ENCODE measurements around the gene COX17.

COX17 gene

GRCh38 chr3:119624002-119624720 lies 53.0 kb downstream of the COX17 start:
- no peak for TF ChIP-seq CTCF (IDR thresholded peaks at IDR 0.05; ENCODE audit: unreplicated experiment in 3 of 3)

GRCh38 chr3:119620899-119621298 lies 56.3 kb downstream of the COX17 start:
- H3K27me3 Mint-ChIP-seq (ENCODE audit: low read depth), result peaks cover 5% of the 10 kb centered on the region
- H3K4me1 Mint-ChIP-seq, result no peaks in the 10 kb centered on the region
- no peaks in the 10 kb centered on the region for H3K36me3 Mint-ChIP-seq (ENCODE audit: low read depth)
- H3K9me3 Mint-ChIP-seq, result peaks cover 3% of the 10 kb centered on the region
- H3K4me3 Mint-ChIP-seq, result no peak overlapping the region
- no peak overlapping the region for H3K27ac Mint-ChIP-seq
- no peak for TF ChIP-seq CTCF (IDR thresholded peaks at IDR 0.05; ENCODE audit: unreplicated experiment in 3 of 3)

More at GRCh38 chr3:119624002-119624720, 53.0 kb downstream of the COX17 start:
- Mint-ChIP-seq H3K36me3 (ENCODE audit: low read depth) (no peaks in the 10 kb centered on the region), H3K9me3 (peaks cover 3% of the 10 kb centered on the region), H3K27ac (no peak overlapping the region), H3K4me1 (no peaks in the 10 kb centered on the region), H3K27me3 (ENCODE audit: low read depth) (peaks cover 8% of the 10 kb centered on the region), H3K4me3 (no peak overlapping the region)

Data from nephron (organoid).